Measurements from ENCODE around the gene KIF9.
"Not testable (repeated sequence)": the region's sequence is repeated elsewhere in the genome, so short reads cannot be mapped to it uniquely, and the experiment has no call there.

Gene KIF9

DNA sequence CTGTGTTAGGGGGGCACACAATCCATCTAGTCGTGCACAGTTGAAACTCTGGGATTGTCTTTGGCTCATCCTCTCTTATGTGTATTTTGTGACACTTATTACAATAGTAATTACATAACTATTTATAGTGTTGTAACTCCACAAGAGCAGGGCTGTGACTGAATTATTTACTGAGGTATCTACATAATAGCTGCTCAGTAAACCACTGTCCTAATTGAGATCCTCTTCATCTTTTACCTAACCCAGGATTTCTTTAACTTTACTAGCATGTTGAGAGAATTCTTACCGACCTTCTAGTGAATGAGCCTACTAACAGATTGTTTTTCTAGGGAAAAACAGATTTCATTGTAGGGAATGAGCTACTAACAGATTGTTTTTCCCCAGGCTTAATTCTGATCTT is 11.2 kb upstream of the KIF9 start:
- H3K4me3 ChIP-seq (ENCODE audit: control insufficient read depth, low read depth, low read length), result no peak overlapping the region
- TF ChIP-seq, protein P1, sequence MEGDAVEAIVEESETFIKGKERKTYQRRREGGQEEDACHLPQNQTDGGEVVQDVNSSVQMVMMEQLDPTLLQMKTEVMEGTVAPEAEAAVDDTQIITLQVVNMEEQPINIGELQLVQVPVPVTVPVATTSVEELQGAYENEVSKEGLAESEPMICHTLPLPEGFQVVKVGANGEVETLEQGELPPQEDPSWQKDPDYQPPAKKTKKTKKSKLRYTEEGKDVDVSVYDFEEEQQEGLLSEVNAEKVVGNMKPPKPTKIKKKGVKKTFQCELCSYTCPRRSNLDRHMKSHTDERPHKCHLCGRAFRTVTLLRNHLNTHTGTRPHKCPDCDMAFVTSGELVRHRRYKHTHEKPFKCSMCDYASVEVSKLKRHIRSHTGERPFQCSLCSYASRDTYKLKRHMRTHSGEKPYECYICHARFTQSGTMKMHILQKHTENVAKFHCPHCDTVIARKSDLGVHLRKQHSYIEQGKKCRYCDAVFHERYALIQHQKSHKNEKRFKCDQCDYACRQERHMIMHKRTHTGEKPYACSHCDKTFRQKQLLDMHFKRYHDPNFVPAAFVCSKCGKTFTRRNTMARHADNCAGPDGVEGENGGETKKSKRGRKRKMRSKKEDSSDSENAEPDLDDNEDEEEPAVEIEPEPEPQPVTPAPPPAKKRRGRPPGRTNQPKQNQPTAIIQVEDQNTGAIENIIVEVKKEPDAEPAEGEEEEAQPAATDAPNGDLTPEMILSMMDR (conservative IDR thresholded peaks at IDR 0.05; ENCODE audit: control insufficient read depth, insufficient read depth, low read depth, low read length), result no peak
- no peak for DNase-seq (ENCODE audit: low read depth)

DNA sequence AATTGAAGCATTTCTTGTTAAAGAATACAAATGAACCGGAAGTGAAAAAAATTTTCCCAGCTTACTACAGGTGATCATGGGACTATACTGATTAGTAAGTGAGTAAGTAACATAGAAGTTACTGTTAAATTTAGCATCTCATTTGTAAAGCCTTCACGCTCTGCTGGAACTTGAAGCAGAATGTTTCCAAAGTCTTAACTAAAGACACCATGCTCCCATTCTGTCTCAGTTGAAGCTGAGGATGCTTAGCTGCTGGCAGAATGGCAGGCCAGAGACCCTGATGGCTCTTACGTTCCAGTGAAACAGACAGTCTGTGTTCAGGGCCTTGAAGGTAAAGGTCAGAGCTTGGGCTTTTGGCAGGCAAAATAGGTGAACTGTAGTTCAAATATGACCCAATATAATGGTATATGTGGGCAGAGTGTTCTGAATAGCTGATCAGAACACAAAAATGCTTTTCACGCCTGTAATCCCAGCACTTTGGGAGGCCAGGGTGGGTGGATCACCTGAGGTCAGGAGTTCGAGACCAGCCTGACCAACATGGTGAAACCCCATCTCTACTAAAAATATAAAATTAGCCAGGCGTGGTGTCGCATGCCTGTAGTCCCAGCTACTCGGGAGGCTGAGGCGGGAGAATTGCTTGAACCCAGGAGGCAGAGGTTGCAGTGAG is 9.3 kb upstream of the KIF9 start:
- not testable (repeated sequence) for H3K4me3 ChIP-seq (ENCODE audit: control insufficient read depth, low read depth, low read length); DNase-seq (ENCODE audit: low read depth)

DNA sequence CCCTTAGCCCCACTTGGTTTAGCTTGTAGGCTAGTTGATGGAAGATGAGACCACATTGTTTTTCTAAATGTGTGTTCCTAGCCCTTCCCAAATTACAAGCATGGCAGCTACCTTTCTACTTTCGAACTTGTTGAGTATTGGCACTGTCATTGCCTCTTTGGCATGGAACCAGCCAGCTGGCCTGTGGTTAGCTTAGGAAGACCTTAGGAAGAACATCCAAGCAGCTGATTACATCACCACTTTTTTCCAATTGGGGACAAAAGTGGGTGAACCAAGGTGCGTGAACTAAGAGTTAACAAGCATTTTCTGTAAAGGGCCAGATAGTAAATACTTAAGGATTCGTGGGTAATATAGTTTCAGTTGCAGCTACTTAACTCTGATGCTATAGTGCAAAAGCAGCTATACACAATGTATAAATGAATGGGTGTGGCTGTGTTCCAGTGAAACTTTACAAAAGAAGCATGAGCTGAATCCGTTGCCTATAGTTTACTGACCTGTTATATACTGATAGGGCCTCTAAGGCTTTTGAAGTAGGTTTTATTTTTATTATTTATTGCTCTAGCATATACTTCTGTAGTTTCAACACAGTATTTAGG is 8.7 kb upstream of the KIF9 start:
- TF ChIP-seq, protein P1 (conservative IDR thresholded peaks at IDR 0.05; ENCODE audit: control insufficient read depth, insufficient read depth, low read depth, low read length), result no peak
- no peak overlapping the region for H3K4me3 ChIP-seq (ENCODE audit: control insufficient read depth, low read depth, low read length)
- no peak for DNase-seq (ENCODE audit: low read depth)

DNA sequence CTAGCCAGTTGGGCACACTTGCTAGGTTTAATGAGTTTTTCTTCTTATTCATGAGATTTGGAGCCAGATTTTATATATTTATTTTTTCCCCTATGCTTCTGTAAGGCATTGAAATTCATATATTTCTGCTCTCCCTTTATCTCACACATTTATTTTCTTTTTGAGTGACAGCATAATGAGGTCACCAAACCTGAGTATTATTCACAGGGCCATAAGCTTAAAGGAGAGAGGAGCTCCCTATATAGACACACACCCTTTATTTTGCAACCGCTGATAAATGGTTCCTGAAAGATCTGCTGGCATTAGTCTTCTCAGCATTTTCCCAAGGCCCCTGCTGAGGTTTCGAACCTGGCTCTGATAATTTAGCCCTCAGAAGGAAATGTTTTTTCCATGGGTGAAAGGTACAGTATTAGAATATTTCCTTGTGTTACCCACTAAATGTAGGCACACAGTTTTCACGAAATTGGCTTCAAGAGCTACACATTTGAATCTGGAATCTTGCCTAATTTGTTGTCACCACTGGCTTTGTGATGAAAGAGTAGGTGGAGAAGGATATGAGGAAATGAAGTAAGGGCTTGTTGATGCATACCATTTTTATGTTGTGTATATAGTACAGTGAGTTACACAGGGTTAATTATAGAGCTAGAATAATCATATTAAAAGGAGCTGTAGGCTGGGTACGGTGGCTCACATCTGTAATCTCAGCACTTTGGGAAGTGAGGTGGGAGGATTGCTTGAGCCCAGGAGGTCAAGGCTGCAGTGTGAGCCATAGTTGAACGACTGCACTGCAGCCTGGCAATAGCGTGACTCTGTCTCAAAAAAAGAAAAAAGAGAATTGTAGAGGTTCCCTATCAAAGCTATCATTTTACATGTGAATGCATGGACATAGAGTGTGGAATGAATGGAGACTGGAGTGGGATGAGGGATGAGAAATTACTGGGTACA is 6.6 kb upstream of the KIF9 start:
- peak; percentile 20 for DNase-seq (ENCODE audit: low read depth)
- TF ChIP-seq, protein P1 (conservative IDR thresholded peaks at IDR 0.05; ENCODE audit: control insufficient read depth, insufficient read depth, low read depth, low read length), result no peak
- no peak overlapping the region for H3K4me3 ChIP-seq (ENCODE audit: control insufficient read depth, low read depth, low read length)

DNA sequence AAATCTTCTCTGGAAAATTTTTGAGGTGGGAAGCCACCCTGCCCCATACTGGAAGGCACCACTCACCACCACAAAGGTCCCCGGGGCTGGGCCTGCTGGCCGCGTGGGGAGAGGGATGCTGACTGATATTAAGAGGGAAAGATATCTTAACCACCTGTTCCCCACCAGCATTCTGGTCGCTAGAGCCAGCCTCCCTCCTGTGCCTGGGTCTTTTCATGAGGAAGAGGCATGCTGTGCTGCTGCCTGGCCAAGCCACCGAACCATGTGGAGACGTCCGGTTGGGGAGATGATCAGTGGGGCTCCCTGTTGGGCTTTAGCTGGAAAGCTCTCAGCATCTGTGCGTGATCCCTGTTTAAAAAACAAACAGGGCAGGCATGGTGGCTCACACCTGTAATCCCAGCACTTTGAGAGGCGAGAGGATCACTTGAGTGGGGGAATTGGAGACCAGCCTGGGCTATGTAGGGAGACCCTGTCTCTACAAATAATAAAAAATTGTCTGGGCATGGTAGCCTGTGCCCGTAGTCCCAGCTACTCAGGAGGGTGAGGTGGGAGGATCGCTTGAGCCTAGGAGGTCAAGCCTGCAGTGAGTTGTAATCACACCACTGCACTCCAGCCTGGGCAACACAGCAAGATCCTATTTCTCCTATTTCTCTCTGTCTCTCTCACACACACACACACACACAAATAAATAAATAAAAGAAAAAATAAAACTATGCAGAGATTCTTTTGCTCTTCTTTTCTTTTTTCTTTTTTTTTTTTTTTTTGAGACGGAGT is 1.2 kb upstream of the KIF9 start:
- peak; percentile 21 for DNase-seq (ENCODE audit: low read depth)
- TF ChIP-seq, protein P1 (conservative IDR thresholded peaks at IDR 0.05; ENCODE audit: control insufficient read depth, insufficient read depth, low read depth, low read length), result no peak
- H3K4me3 ChIP-seq (ENCODE audit: control insufficient read depth, low read depth, low read length), result peak overlapping the region; percentile 93

DNA sequence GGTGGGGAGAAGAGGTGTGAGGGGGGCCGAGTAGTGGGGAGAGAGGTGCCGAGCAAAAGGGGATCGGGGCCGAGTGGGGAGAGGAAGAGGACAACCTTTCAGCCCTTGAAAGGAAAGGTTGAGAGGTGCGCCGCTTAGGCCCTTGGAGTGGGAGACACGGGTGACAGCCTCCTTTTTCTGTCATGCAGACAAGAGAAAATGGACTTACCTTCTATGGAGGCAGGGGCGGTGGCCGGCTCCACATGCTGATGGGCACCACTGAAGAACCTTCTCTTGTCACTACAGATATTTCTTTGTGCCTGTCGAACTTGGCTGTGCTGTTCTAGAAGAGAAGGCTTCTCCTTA is 566 bp upstream of the KIF9 start:
- DNase-seq (ENCODE audit: low read depth), result no peak
- TF ChIP-seq, protein P1 (conservative IDR thresholded peaks at IDR 0.05; ENCODE audit: control insufficient read depth, insufficient read depth, low read depth, low read length), result no peak
- H3K4me3 ChIP-seq (ENCODE audit: control insufficient read depth, low read depth, low read length), result peak overlapping the region; percentile 93

Data from fibroblast of mammary gland (primary cell).